Tracheal epithelial cell (primary cell): ENCODE data around the gene SUDS3. TPM values are rescaled to one million over a fixed set of nuclear protein-coding genes. Genes with fewer than 3 reads are reported as not detected.

Source experiments
- total RNA-seq: library from RNA; depleted of rRNA; stranded (reverse); fragments of >200 nt; gene quantifications from 2 replicates; pipeline ENCODE4 v1.2.1, GENCODE V29; 2014

The SUDS3 gene
- total RNA-seq = 37.8 and 39.4 TPM in 2 replicates

DNA sequence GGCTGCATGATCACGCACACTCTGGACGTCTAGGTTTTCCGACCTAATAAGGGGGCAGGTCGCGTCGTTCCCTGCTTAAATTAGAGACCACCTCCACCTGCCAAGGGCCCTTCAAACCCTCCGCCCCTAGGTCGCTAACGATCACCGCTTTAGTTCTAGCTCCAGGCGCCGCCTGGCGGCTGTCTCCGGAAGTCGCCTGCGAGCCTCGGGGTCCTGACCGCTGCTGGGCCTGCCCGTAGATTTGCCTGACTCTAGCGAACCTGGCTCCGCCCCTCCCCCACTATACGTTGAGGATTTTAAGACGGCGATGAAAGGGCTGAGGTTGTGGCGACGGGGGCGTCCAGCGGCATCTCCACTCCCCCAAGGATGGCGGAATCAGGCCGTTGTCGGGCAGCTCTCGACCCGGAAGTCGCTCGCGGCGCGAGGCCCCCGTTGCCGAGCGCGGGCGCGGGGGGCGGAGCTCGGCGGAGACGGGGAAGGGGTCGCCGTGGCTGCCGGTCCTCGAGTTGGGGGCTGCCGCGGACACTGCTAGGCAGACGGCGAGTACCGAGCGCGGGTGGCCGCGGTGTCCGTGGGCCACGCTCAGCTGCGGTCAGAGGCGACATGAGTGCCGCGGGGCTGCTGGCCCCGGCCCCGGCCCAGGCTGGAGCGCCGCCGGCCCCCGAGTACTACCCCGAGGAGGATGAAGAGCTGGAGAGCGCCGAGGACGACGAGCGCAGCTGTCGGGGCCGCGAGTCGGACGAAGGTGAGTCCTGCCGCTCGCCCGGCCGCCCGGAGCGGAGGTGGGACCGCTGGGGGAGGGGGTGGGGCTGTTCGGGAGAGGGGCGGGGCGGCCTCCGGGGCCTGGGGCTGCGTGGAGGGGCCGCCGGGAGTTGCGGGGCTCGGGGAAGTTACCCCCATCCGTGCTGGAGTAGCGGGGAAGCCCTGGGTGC lies at the start of gene SUDS3:
Gene SUDS3 (plus strand): TSS at position 467 of the 932 bp plus-strand sequence. CDS start 137 bp downstream, at position 604.

DNA sequence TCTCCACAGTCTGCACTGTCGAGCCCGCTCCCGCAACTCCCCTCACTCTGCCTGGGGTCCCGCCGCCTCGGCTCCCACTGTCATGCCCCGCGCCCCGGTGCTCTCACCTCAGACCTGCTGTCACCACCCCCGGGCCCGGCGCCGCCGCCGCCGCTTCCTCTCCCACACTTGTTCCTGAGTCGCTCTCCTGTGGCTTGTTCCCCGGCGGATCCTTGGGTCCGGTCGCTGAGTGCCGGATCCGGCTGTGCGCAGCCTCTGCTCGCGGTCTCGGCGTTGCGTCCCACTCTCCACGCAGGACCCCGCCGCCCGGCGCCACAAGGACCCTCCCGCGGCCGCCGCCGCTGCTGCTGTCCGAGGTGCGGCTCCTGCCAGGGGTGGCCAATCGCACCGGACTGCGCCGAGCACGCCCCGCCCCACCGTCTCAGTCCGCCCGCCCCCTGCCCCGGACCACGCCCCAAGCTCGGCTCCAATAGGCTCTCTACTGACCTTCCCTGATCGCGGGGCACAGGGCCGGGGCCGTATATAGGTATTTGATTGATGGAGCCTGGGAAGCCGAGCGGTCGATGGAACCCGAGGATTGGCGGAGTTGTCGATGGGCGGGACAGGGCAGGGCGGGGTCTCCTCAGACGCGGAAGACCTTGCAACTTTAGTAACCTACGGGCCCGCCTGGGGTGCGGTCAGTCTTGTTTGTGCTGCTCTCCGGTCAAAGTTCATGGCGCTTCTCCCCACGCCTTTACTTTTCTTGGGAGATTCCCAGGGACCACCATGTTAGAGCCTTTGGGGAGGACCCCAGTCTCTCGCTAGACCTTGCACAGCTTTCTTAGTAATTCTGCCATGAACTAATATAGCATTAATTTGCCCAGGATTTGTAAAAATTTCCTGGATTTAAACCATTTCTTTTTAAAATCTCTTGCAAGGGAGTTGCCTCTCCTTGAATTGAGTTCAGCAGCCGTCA lies 3.5 kb upstream of the SUDS3 start, which contains the start of gene TAOK3:
Gene TAOK3 (minus strand): TSS at position 367 of the 955 bp plus-strand sequence. CDS start 117,340 bp downstream, outside the sequence.

Other genes with a start within 250 kb of the SUDS3 start
- 184 and 204 TPM in 2 replicates for gene PEBP1, start 240.4 kb upstream of the SUDS3 start, total RNA-seq
- 16.1 and 21.3 TPM in 2 replicates for gene TAOK3, start 3.6 kb upstream of the SUDS3 start, total RNA-seq